Testis (tissue), 3 donors: ENCODE measurements around the gene CMTM1. TPM values are rescaled to one million over a fixed set of nuclear protein-coding genes. Genes with fewer than 3 reads are reported as not detected.

ENCODE experiments used
- DNase-seq: peaks from one replicate; pipeline ENCODE4 v3.0.0-alpha.2; 2019
- H3K27ac ChIP-seq, 2 donors: fragments of 200-600 bp; sonication (generic); one replicate each; pipeline ENCODE4 v1.5.1; 2019
- H3K27me3 ChIP-seq: fragments of 200-600 bp; sonication (generic); one replicate; pipeline ENCODE4 v1.5.1; 2019
- H3K36me3 ChIP-seq: fragments of 200-600 bp; sonication (generic); one replicate; pipeline ENCODE4 v1.5.1; 2017; ENCODE audit warnings: low read depth; ENCODE audit errors: missing control alignments
- H3K4me1 ChIP-seq: fragments of 200-600 bp; sonication (generic); one replicate; pipeline ENCODE4 v1.5.1; 2019
- H3K4me3 ChIP-seq, 2 donors: fragments of 200-600 bp; sonication (generic); one replicate each; pipeline ENCODE4 v1.5.1; 2017 to 2019
- H3K9me3 ChIP-seq: fragments of 200-600 bp; sonication (generic); one replicate; pipeline ENCODE4 v1.5.1; 2017
- CTCF ChIP-seq, 3 experiments: fragments of 450-650 bp in 2 of 3; fragments of 200-600 bp in 1 of 3; sonication (generic) in 1 of 3; IDR thresholded peaks; one replicate each; pipeline ENCODE4 v1.5.1; 2016 to 2019; ENCODE audit warnings: antibody characterized with exemption in 3 of 3, mild to moderate bottlenecking in 2 of 3, moderate library complexity in 1 of 3
- POLR2A ChIP-seq: fragments of 450-650 bp; IDR thresholded peaks from one replicate; pipeline ENCODE4 v1.6.1; 2017; ENCODE audit warnings: antibody characterized with exemption, mild to moderate bottlenecking, moderate library complexity
- WGBS, 2 donors: methylation state at CpG; one replicate each; pipeline ENCODE4 v1.1.5; 2018; 5-methylcytosine and 5-hydroxymethylcytosine counted together
- intact Hi-C: fragments of 100-400 bp; cut with DNase I; formaldehyde crosslinking; loops from one replicate; pipeline ENCODE4 v1.15.1; 2023; ENCODE audit warnings: low total_unique reads
- polyA plus RNA-seq: library from polyadenylated mRNA; stranded (reverse); fragments of 350-450 nt; fragmentation: Illumina TruSeq; extraction: RNeasy Lipid Tissue Mini Kit (QIAGEN cat#74804); gene quantifications from one replicate; pipeline ENCODE4 v1.2.3, GENCODE V29; 2014; ENCODE audit warnings: low read depth, low replicate concordance; ENCODE audit not compliant: insufficient read depth
- total RNA-seq, 2 donors: library from RNA; depleted of rRNA; stranded (reverse); fragments of >200 nt; gene quantifications; one replicate each; pipeline ENCODE4 v1.2.3, GENCODE V29; 2016

The CMTM1 gene
- total and polyA plus RNA-seq, 3 donors from 2014 or later: 24.0 to 103 (median 47.5) TPM

GRCh38 chr16:66600477-66600876 is 34.2 kb downstream of the CMTM1 start:
- no peak for TF ChIP-seq CTCF (IDR thresholded peaks at IDR 0.05)
- no peak for TF ChIP-seq POLR2A
- H3K36me3 ChIP-seq: no peaks in the 10 kb centered on the region
- H3K9me3 ChIP-seq: no peaks in the 10 kb centered on the region
- H3K4me3 ChIP-seq: no peak overlapping the region
- no peak overlapping the region for H3K27ac ChIP-seq
- no peak for DNase-seq
- intact Hi-C loops: loop anchor here (10.0 kb wide), 1 partner anchor 116 kb away; no protein-coding TSS in a partner anchor
- 92 to 100% methylated on average over 1 of the region's 1 CpG for WGBS, 2 donors
- H3K4me1 ChIP-seq: peaks cover 9% of the 10 kb centered on the region
- no peaks in the 10 kb centered on the region for H3K27me3 ChIP-seq

- TF ChIP-seq CTCF (IDR thresholded peaks at IDR 0.05): no peak
- TF ChIP-seq POLR2A: no peak
- 94 to 98% methylated on average over 3 to 5 of the region's 5 CpGs for WGBS, 2 donors
- H3K4me3 ChIP-seq: no peak overlapping the region
- DNase-seq: no peak
- no peak overlapping the region for H3K27ac ChIP-seq
- H3K36me3 ChIP-seq: no peaks in the 10 kb centered on the region
- intact Hi-C loops: loop anchor here (10.0 kb wide), 1 partner anchor 117 kb away; no protein-coding TSS in a partner anchor
- no peaks in the 10 kb centered on the region for H3K27me3 ChIP-seq
- no peaks in the 10 kb centered on the region for H3K9me3 ChIP-seq
- peaks cover 18% of the 10 kb centered on the region for H3K4me1 ChIP-seq
Measured at GRCh38 chr16:66601471-66601870, 35.2 kb downstream of the CMTM1 start.

- no peak for TF ChIP-seq CTCF (IDR thresholded peaks at IDR 0.05)
- no peak for TF ChIP-seq POLR2A
- WGBS, 2 donors: 6% methylated on average over 32 of the region's 32 CpGs
- Histone ChIP-seq H3K9me3 (no peaks in the 10 kb centered on the region), H3K36me3 (no peaks in the 10 kb centered on the region), H3K4me1 (peaks cover 28% of the 10 kb centered on the region), H3K4me3 (peak overlapping the region; percentile 87 to 97), H3K27ac (peak overlapping the region; percentile 90 to 96), H3K27me3 (no peaks in the 10 kb centered on the region)
- DNase-seq: peak; percentile 81
- intact Hi-C loops: loop anchor here (10.0 kb wide), 1 partner anchor 119 kb away; no protein-coding TSS in a partner anchor
Measured at GRCh38 chr16:66603537-66604375, 37.5 kb downstream of the CMTM1 start.

GRCh38 chr16:66604376-66605176 is 38.3 kb downstream of the CMTM1 start, which contains the start of gene CMTM3:
TSS of gene CMTM3 (plus strand) at chr16:66604704. CDS start at chr16:66604806, 102 bp downstream.
- no peak for TF ChIP-seq POLR2A
- TF ChIP-seq CTCF (IDR thresholded peaks at IDR 0.05): peak; percentile 71 to 90 (median 78)
- Histone ChIP-seq H3K4me1 (peaks cover 30% of the 10 kb centered on the region), H3K4me3 (peak within 1 kb of the TSS; percentile 87 to 97), H3K27me3 (no peaks in the 10 kb centered on the region), H3K27ac (peak within 1 kb of the TSS; percentile 90 to 96), H3K9me3 (no peaks in the 10 kb centered on the region), H3K36me3 (no peaks in the 10 kb centered on the region)
- WGBS, 2 donors: 0 to 1% methylated on average over 25 to 62 of the region's 96 CpGs
- intact Hi-C loops: loop anchor here (10.0 kb wide), 1 partner anchor 120 kb away; no protein-coding TSS in a partner anchor
- DNase-seq: peak; percentile 65
